ENCODE measurements around the gene TAMALIN.

The TAMALIN gene

DNA sequence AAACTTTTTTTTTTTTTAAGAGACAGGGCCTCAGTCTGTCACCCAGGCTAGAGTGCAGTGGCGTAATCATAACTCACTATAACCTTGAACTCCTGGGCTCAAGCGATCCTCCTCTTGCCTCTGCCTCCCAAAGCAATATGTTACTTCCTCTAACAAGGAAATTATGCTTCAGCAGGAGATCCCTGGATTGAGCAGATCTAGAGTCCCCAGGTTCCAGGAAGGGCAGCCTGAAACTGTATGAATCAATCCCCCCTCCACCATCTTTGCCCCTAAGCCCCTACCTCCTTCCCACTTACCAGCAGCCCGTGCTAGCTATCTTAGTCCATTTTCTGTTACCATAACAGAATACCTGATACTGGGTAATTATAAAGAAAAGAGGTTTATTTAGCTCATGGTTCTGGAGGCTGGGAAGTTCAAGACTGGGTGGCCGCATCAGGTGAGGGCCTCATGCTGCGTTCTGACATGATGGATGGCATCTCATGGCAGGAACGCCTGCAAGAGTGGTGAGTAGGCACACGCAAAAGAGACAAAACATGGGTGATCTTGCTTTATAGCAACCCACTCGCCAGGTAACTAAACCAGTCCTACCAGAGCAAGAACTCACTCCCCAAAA is 5.0 kb downstream of the TAMALIN start:
- no peak for FAIRE-seq
- no peak for DNase-seq (ENCODE audit: insufficient read length, low spot score)

DNA sequence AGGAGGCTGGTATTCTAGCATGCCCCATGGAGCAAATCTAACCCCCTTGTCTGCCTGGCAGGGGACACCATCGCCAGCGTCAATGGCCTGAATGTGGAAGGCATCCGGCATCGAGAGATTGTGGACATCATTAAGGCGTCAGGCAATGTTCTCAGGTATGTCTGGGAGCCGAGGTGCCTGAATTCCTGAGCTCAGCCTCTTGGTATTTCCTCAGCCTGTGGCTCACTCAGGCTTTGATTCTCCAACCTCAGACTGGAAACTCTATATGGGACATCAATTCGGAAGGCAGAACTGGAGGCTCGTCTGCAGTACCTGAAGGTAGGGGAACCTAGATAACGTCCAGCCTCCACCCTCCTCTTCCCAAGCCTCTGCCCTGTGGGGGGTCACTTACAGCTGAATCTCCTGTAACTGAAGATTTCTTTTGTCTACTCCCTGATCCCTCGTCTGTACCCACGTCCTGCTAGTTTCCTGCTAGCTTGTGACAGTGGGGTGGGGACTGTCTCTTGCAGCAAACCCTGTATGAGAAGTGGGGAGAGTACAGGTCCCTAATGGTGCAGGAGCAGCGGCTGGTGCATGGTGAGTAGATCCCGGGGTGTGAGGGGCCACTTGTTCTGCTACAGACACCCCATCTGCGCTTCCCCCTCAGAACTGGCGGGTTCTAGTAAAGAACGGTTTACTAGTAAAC is 7.0 kb downstream of the TAMALIN start:
- FAIRE-seq = no peak
- DNase-seq (ENCODE audit: insufficient read length, low spot score) = no peak

DNA sequence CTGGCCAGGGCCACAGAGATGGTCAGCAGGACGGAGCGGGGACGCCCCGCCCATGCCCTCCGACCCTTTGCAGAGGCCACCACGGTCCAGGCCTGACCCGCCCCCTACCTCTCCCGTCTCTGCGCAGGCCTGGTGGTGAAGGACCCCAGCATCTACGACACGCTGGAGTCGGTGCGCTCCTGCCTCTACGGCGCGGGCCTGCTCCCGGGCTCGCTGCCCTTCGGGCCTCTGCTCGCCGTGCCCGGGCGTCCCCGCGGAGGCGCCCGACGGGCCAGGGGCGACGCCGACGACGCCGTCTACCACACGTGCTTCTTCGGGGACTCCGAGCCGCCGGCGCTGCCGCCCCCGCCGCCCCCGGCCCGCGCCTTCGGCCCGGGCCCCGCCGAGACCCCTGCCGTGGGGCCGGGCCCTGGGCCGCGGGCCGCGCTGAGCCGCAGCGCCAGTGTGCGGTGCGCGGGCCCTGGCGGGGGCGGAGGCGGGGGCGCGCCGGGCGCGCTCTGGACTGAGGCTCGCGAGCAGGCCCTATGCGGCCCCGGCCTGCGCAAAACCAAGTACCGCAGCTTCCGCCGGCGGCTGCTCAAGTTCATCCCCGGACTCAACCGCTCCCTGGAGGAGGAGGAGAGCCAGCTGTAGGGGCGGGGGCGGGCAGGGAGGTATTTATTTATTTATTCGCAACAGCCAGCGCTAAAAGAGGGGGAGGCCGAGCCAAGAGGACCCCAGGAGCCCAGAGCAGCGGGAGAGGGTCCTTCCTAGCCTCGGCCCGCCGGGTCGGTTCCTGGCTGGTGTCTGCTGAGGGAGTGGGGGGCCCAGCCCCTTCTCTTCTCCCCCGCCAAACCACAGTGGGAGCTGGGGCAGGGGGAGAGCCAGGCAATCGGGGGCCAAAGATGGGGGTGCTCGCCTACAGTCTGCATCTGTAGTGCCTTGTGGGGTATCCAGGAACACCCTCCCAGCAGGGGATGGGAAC is 8.1 kb downstream of the TAMALIN start:
- FAIRE-seq (no peak), DNase-seq (ENCODE audit: insufficient read length, low spot score) (no peak)

DNA sequence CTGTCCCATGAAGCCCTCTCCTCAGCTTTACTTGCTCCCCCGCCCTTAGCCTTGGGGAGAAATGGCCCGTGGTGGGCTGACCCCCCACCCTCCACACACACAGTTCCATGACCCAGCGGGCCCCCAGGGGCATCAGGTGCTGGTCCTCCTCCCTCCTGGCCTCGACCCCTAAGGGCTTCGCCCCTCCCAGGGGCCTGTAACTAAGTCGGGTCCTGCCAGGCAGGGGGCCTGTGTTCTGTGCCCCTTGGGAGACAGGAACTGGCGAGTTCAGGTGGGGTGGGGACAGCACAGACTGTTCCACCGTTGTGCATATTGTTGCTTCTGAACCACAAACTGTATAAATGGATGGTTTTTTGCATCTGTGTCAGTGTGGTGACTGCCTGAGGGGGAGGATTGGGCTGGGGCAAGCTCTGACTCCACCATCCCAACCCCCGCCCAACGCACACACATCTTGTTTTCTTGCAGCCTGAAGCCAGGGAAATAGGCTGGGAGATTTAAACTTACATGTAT is 8.8 kb downstream of the TAMALIN start:
- FAIRE-seq (no peak), DNase-seq (ENCODE audit: insufficient read length, low spot score) (no peak)

DNA sequence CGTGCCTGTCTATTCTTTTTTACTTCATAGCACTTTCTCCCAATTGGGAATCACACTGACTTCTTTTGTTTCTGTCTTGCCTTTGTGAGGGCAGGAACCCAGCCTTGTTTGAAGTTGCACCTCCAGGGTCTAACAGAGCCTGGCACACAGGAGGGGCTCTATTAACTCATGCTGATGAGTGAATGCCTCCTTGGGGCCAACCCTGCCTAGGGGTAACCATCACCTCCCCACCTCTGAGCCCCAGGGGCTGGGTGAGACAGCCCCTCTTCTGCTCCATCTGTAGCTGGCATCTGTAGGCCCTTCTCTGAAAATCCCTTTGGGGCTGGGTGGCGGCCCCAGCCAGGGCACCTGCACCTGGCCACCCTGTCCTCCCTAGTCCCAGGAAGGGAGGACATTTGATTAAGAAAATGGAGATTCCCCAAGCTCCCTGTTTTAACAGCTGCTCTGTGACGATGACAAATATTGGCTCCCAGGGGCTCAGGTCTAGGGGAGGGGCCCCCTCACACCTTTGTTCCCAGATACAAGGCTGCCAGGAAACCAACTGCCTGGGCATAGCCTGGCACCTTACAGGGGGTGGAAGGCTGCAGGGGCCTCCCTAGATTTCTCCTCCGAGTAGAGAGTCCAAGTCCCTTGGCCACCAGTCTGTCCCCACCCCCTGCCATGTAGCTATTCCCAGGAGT is 11.8 kb downstream of the TAMALIN start:
- FAIRE-seq (no peak), DNase-seq (ENCODE audit: insufficient read length, low spot score) (no peak)

DNA sequence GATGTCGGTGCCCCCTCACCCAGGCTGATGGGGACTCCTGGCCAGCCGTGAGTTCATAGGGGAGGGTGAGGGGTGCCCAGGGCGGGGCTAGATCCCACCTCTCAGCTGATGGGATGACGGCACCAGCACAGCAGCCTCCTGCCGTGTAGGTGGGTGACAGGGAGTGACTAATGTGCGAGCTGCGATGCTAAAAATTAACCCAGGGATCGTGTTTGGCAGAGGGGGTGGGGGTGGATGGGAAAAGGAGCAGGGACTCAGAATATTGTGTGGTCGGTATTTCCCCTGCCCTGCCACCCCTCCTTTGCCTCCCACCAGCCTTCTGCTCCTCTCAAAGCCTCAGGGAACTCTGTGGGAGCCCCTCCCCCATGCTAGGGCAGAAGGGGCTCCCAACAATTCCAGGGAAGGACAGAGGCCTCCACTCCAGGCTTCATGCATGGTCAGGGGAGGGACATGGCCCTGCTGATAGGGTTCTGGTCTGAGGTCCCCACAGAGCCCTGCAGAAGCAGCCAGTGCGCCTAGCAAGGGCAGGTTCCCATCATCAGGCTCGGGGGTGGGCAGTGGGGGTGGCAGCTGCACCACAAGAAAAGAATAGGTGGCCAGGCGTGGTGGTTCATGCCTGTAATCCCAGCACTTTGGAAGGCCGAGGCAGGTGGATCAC is 12.5 kb downstream of the TAMALIN start:
- FAIRE-seq = no peak
- no peak for DNase-seq (ENCODE audit: insufficient read length, low spot score)

DNA sequence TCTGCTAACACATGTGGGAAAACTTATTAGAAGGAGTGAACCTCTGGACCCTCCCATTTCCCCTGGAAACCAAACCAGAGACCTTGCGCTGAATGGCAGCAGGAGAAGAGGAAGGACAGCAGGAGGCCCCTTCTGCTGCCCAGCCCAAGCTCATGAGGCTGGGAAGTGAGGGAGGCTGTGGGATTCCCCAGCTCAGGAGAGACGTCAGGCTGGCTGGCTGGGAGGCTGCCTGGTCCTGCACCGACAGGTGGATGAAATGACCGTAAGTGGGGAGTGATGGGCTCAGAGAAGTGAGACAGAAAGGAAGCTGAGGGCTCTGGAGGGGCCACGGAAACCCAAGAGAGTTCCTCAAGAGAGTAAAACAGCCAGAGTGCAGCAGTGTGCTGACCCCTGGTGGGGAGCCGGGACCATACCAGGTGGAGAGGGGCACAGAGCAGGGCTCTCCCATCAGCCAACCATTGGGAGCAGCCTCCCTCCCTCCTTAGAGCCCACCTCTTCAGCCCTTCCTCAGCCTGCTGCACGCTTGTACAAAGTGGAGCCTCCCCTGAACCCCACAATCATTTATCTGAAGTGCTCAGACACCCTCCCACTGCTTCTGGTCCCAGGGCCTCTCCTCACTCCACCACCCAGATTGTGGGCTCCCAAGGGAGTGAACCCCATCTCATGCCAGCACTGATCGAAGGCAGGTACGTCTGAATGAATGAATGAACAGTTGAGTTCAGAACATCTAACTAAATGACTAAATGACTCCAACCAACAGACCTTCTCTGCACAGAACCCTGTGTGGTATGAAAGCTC is 14.0 kb downstream of the TAMALIN start:
- FAIRE-seq (peak; percentile 88), DNase-seq (ENCODE audit: insufficient read length, low spot score) (no peak)

DNA sequence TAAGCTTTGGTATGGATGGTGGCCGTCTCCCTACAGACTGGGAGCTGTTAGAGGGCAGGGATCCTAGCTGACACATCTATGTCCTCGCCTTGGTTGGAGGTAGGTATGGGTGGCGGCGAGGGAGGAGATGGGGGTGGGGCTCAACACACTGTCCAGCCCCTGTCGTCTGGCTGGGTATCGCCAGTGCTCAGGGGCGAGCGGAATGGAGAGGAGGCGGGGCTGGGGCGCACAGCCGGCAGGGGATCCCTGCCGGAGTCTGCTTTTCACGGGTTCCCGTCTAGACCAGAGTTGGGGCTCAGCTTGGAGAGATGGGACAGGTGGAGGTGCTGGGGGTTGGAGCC is 16.1 kb downstream of the TAMALIN start:
- DNase-seq (ENCODE audit: insufficient read length, low spot score) (no peak), FAIRE-seq (no peak)

DNA sequence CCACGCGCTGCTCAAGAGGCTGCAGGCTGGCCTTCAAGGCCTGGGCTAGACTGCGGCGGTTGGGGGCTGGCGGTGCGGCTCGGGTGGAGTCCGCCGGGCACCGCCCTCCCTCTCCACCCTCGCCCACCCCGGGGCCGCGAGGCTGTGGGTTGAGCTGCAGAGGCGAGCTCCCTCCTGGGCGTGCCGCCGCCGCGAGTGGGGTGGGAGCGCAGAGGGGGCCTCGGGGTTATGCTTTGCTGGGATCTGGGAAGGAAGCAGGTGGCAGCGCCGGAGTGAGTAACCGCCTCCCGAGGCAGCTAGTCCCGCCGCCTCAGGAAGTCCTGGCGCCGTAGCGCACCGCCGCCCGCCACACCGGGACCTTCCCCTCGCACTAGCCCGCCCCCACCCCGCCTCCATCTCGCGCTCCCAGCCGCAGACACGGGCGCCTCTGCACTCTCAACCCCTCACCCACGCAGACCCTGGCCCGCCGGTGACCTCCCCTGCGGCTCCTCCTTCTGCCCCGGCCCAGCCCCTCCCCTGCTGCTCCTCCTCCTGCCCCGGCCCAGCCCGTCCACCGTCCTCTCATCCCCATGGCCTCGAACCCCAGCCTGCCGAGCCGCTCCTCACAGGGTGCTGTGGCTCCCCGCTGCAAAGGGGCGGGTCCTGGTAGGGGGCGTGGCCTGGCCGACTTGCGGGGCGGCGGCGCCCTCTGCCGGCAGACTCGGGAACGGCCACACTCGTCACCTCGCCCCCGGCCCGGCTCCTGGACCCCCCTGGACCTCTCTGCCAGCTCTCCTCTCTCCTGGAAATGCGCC is 16.6 kb downstream of the TAMALIN start:
- peak; percentile 72 for FAIRE-seq
- DNase-seq (ENCODE audit: insufficient read length, low spot score) = peak; percentile 91

DNA sequence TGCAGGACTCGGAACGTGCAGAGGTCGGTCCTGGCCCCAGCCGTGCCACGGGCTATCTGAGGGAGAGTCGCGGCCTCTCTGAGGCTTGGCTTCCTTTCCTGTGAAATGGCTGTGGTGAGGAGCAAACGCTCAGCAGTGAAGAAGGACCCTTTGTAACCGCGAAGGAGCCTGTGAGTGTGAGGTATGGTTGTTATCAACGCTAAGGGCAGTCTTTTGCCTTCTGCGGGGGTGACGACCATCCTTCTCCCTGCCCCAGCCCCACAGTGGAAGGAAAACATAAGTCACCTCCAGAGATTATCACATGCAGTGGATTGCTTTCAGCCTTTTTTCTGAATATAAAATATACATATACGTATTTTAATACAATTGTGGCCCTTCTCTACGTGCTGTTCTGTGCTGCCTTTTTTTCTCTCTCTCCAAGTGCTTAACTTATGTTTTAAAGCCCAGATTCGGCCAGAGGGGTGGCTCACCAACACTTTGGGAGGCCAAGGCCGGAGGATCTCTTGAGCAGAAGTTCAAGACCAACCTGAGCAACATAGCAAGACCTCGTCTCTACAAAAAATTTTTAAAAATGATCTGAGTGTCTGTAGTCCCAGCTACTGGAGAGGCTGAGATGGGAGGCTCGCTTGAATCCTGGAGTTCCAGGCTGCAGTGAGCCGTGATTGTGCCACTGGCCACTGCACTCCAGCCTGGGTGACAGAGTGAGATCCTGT is 17.4 kb downstream of the TAMALIN start:
- no peak for DNase-seq (ENCODE audit: insufficient read length, low spot score)
- peak; percentile 62 for FAIRE-seq

DNA sequence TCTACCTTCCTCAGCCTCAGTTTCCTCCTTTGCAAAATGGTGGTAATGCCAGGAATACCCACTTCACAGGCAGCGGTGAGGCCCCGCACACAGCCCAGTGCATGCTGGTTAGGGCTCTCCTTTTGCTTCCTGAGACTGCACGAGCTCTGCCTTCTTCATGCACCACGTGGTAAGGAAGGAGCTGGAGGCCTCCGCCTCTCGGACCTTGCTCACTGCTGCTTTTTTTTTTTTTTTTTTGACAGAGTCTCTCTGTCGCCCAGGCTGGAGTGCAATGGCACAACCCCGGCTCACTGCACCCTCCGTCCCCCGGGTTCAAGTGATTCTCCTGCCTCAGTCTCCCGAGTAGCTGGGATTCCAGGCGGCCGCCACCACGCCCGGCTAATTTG is 18.1 kb downstream of the TAMALIN start:
- FAIRE-seq (peak; percentile 83), DNase-seq (ENCODE audit: insufficient read length, low spot score) (no peak)

DNA sequence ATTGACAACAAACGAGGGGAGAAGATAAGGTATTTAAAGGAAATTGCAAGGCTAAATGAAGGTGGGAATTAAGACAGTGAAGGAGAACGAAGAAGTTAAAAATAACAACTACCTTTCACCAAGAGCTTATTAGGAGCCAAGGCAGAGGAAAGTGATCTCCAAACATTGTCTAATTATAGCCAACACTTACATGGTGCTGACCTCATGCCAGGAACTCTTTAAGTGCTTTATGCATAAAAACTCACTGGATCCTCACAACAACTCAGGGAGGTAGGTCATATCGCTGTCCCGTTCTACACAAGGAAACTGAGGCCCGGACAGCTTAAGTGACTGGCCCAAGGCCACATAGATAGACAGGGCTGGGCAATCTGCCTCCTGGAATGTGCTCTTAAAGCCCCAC is 19.5 kb downstream of the TAMALIN start:
- FAIRE-seq (no peak), DNase-seq (ENCODE audit: insufficient read length, low spot score) (no peak)

DNA sequence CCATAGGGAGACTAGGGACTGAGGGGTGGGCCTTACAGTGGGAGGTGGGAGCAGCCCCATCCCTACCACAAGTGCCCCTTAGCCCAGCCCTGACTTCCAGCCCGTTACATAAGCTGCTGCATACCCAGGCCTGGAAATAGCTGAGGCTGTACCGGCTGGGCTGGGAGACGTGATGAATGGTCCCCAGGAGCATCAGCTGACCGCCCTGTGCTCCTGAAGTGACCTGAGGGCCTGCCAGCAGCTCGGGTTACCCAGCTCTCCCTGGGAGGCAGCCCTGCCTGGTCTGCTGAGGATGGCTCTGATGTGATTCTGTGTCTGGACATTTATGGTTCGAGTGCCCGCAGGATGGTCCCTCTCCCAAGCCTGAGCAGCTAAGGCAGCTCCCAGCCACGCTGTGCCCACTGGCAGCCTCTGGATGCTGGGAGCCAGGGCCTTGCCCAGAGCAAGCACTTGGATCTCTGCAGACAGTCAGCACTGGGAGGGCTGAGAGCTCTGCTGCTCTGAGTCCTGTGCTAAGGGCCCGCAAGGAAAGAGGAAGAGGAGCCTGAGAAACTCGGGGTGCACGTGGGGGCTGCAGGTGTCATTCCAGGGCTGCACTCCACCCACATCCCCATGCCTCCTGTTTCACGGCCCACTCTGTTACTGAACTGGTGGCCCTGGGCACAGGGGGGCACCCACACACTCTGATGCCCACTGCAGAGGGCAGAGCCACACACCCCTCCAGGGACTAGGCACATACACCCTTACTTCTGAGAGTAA is 20.5 kb downstream of the TAMALIN start:
- FAIRE-seq = no peak
- DNase-seq (ENCODE audit: insufficient read length, low spot score) = no peak

DNA sequence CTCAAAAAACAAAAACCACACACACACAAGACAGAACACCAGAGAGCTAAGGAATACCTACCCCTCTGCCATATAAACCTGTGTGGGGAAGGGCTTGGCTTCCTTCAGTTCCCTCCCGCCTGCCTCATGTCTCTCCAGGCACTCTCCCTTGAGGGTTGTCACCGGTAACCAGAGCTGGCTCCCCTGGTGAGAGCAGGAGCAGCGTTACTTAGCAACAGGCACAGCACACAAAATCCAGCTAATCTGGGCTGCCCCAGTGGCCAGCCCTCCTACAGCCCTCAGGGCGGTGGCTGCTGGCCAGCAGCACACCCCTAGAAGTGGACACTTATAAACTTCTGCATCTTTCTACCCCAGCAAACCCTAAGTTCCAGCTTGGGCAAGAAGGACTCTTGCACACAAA is 22.9 kb downstream of the TAMALIN start:
- FAIRE-seq (no peak), DNase-seq (ENCODE audit: insufficient read length, low spot score) (no peak)

DNA sequence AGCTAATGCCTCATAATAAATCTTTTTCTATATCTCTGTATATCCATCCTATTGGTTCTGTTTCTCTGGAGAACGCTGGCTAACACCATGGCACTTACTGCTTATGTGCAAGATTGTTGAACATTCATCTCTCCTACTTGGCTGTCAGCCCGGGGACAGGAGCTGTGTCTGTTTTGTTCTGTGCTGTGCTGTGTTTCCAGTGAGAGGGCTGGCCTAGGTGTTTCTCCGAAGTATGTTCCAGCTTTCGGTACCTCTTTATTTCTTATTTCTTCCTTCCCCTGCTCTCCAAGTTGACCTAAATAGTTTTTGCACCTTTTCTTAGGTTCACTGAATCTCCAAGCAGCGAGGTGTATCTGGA is 25.7 kb downstream of the TAMALIN start:
- peak; percentile 52 for FAIRE-seq

DNA sequence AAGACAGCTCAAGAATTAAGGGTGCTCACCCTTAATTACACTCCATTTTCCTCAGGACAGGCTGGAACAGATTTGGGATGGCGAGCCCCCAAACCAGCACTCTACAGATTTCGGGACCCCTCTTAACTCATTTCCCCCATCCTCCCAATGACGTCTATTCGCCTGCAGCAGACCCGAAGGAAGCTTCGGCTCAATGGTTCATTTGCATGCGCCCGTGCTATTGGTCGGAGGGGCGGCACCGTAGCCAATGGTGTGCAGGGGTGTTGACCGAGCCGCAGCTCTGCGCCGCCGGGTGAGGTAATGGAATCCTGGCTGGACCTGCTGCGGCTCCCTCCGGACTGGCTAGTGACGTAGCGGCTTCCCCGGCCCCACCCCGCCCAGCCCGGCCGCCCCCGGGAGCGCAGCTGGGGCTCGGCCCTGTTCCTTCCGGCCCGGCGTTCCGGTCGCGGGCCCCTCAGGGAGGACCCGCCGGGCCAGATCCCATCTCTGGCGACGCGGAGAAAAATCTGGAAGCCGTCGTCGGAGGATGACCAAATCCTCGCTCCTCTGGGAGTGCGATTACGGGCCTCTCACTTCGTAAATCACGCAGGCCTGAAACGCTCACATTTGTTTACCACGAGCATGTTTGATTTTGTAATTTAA is 26.2 kb downstream of the TAMALIN start:
- peak; percentile 94 for DNase-seq (ENCODE audit: insufficient read length, low spot score)
- FAIRE-seq = peak; percentile 80

More for the DNA sequence above, 25.7 kb downstream of the TAMALIN start:
- no peak for DNase-seq (ENCODE audit: insufficient read length, low spot score)
